Activated CD8-positive, alpha-beta T cell treated with anti-CD3 and anti-CD28 coated beads for 36 hours (primary cell): ENCODE results near the gene KRTAP16-1. TPM values are rescaled to one million over a fixed set of nuclear protein-coding genes. Genes with fewer than 3 reads are reported as not detected.

Experiments used
- ATAC-seq: fragments of 200-7000 bp; cut with Tn5 transposase; one replicate; pipeline ENCODE4 v1.10.0; 2021; ENCODE audit warnings: mild to moderate bottlenecking, moderate library complexity
- CTCF ChIA-PET: fragments of 350-600 bp; sonication (Branson Sonifier 250); formaldehyde crosslinking; loops from one replicate; lab custom pipeline; 2021; ENCODE audit warnings: antibody characterized with exemption; lab: Charles Lee
- POLR2A ChIA-PET: fragments of 350-600 bp; sonication (Branson Sonifier 250); formaldehyde crosslinking; loops from one replicate; lab custom pipeline; 2021; ENCODE audit warnings: antibody characterized with exemption; lab: Charles Lee
- DNase-seq: peaks from one replicate; pipeline ENCODE4 v3.0.0-alpha.2; 2020
- H3K27ac Mint-ChIP-seq: one replicate; pipeline ENCODE4 v1.8.0; 2021; ENCODE audit warnings: mild to moderate bottlenecking, mixed read lengths
- H3K27me3 Mint-ChIP-seq: one replicate; pipeline ENCODE4 v1.8.0; 2021; ENCODE audit warnings: mixed read lengths
- H3K36me3 Mint-ChIP-seq: one replicate; pipeline ENCODE4 v1.8.0; 2021; ENCODE audit warnings: low read depth, mixed read lengths
- H3K4me1 Mint-ChIP-seq: one replicate; pipeline ENCODE4 v1.8.0; 2021; ENCODE audit warnings: low read depth, mixed read lengths
- H3K4me3 Mint-ChIP-seq: one replicate; pipeline ENCODE4 v1.8.0; 2021; ENCODE audit warnings: mild to moderate bottlenecking, moderate library complexity, mixed read lengths
- H3K9me3 Mint-ChIP-seq: one replicate; pipeline ENCODE4 v1.8.0; 2021; ENCODE audit warnings: mixed read lengths
- intact Hi-C: fragments of 100-400 bp; cut with micrococcal nuclease; formaldehyde crosslinking; loops from one replicate; pipeline ENCODE4 v1.10.0; 2022
- total RNA-seq, 2 experiments: library from RNA; stranded (reverse); gene quantifications; one replicate each; pipeline ENCODE4 v1.2.3, GENCODE V29; 2021
- TF ChIP-seq, protein P1 (sequence below): fragments of 200-600 bp; IDR thresholded peaks from one replicate; pipeline ENCODE4 v1.8.0; 2022; ENCODE audit warnings: antibody characterized with exemption, mild to moderate bottlenecking

The KRTAP16-1 gene
- total RNA-seq, 2 experiments from 2014 or later, result not detected

DNA sequence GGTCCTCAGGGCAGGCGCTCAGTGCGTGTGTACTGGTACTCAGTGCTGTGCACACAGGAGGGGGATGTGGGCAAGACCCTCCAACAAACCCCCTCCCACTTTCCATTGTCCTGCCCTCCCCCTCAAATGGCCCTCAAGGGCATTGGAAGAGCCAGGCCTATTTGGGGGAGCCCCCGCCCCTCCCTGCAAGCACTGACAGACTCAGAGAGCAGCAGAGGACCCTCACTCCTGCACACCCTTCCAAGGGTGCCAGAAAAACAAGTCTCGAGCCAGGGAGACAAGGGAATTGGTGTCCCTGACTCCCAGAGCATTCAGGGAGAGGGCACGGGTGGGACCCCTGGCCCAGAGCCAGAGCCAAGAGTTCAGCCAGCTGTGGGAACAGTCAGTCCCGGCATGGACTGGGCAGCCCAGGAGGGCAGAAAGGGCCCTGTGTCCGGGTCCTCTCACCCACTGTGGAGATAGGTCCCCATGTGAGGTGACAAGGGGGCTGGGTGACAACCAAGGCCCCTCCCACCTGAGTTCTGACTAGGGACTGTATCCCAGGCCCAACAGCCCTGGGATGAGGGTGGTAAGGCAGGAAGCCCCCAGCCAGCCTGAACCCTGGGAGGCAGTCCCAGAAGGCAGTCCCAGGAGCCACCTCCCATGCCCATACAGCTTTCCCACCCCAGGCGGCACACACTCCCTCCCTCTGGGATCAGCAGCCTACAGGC is 18.5 kb upstream of the KRTAP16-1 start:
- DNase-seq (no peak), ATAC-seq (no peak)
- Mint-ChIP-seq H3K36me3 (no peaks in the 10 kb centered on the region), H3K4me3 (no peak overlapping the region), H3K9me3 (no peaks in the 10 kb centered on the region), H3K27me3 (no peaks in the 10 kb centered on the region), H3K4me1 (peaks cover 19% of the 10 kb centered on the region), H3K27ac (no peak overlapping the region)
- ChIA-PET CTCF (interaction anchor here (0.9 kb wide), 1 partner anchor 13 kb away, joined by 3 read pairs; no protein-coding TSS in a partner anchor), POLR2A (interaction anchor here (1.0 kb wide), 1 partner anchor 140 kb away, joined by 3 read pairs; no protein-coding TSS in a partner anchor)
- TF ChIP-seq, protein P1, sequence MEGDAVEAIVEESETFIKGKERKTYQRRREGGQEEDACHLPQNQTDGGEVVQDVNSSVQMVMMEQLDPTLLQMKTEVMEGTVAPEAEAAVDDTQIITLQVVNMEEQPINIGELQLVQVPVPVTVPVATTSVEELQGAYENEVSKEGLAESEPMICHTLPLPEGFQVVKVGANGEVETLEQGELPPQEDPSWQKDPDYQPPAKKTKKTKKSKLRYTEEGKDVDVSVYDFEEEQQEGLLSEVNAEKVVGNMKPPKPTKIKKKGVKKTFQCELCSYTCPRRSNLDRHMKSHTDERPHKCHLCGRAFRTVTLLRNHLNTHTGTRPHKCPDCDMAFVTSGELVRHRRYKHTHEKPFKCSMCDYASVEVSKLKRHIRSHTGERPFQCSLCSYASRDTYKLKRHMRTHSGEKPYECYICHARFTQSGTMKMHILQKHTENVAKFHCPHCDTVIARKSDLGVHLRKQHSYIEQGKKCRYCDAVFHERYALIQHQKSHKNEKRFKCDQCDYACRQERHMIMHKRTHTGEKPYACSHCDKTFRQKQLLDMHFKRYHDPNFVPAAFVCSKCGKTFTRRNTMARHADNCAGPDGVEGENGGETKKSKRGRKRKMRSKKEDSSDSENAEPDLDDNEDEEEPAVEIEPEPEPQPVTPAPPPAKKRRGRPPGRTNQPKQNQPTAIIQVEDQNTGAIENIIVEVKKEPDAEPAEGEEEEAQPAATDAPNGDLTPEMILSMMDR, result no peak
- intact Hi-C loops, result no loop called here

DNA sequence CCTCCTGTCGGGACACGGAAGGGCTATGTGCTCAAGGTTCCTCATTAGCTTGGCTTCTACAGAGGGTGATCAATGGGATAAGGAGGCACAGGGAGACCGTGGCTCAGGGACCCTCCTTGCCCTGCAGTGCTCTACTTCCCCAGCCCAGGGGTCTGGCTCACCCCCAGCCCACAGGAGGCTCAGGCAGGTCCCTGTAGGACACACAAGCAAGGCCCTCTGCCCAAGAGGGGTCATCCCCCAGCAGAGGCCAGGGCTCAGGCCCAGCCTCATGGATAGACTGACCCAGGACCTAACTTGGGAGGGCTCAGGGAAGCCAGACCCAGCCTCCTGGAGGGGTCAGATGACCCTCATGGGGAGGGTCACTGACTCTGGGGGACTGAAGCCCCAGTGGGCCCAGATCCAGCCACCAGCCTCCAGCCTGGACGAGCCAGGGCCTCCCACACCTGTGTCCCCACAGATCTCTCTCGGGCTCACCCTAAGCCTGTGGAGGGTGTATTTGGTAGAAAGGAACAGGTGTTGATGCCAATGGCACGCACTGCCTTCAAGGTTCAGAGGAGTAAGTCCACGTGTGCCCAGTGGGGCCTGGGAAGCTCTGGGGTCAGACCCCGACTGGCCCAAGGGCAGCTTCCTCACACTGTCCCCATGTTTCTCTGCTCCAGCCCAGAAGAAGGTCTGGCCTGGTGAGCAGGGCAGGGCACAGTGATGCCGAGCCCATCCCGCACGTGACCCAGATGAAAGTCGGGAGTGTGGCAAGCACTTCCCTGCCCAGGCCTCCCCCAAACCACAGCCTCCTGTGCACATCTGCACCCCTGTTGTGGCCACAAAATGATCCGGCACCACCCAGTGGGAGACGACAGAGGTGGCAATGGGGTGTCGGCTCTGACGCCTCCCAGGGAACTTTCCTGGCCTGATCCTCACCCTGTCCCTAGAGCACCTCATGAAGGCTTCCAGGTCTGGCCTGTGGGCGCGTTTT is 17.4 kb upstream of the KRTAP16-1 start:
- Mint-ChIP-seq H3K9me3 (no peaks in the 10 kb centered on the region), H3K4me3 (no peak overlapping the region), H3K27ac (no peak overlapping the region), H3K36me3 (no peaks in the 10 kb centered on the region), H3K4me1 (peaks cover 21% of the 10 kb centered on the region), H3K27me3 (no peaks in the 10 kb centered on the region)
- ChIA-PET CTCF (no interaction called here), POLR2A (no interaction called here)
- DNase-seq (no peak), ATAC-seq (no peak)
- intact Hi-C loops, result no loop called here
- TF ChIP-seq, protein P1, result no peak

DNA sequence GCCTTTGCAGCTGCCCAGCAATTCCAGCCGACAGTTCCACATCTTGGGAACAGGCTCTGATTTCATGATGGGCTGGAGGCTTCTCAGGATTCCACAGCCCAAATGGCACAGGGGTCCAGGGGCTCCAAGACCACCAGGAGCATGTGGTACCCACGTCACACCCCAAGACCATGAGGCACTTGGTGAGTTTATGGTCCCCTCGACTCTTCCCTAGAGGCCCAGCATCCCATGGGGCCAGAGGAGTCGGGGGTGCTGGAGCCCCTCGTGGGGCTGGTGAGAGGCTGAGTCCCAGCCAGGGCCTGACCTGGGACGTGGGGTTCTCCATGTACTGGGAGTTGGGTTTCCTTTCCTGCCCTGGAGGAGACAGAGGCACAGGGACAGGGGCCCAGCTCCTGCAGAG is 16.5 kb upstream of the KRTAP16-1 start:
- intact Hi-C loops, result no loop called here
- no peak overlapping the region for H3K4me3 Mint-ChIP-seq
- no peaks in the 10 kb centered on the region for H3K36me3 Mint-ChIP-seq
- ATAC-seq (no peak), DNase-seq (no peak)
- peaks cover 1% of the 10 kb centered on the region for H3K9me3 Mint-ChIP-seq
- H3K27me3 Mint-ChIP-seq, result no peaks in the 10 kb centered on the region
- ChIA-PET CTCF (no interaction called here), POLR2A (no interaction called here)
- TF ChIP-seq, protein P1, result no peak
- peaks cover 21% of the 10 kb centered on the region for H3K4me1 Mint-ChIP-seq
- H3K27ac Mint-ChIP-seq, result no peak overlapping the region

DNA sequence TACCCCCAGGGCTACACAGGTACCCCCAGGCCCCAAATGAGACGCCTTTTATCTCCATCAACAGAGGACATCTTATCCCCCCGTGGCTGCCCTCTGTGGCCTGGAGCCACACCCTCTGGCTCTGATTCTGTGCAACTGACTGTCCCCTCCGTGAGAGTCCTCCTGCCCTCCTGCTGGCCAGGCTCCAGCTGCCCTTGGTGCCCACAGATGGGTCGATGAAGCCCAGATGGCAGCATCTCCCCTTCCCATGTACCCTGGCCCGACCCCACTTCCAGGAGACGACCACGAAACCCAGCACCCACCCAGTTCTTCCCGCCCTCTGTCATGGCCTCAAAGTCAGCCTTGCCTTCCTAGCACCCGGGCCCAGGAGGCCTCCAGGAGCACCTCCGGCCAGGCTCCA is 16.0 kb upstream of the KRTAP16-1 start:
- no peaks in the 10 kb centered on the region for H3K36me3 Mint-ChIP-seq
- ATAC-seq (no peak), DNase-seq (no peak)
- ChIA-PET POLR2A (no interaction called here), CTCF (no interaction called here)
- intact Hi-C loops, result no loop called here
- H3K4me3 Mint-ChIP-seq, result no peak overlapping the region
- no peaks in the 10 kb centered on the region for H3K27me3 Mint-ChIP-seq
- H3K9me3 Mint-ChIP-seq, result peaks cover 4% of the 10 kb centered on the region
- TF ChIP-seq, protein P1, result no peak
- H3K27ac Mint-ChIP-seq, result no peak overlapping the region
- peaks cover 21% of the 10 kb centered on the region for H3K4me1 Mint-ChIP-seq
